Peyer's patch (tissue), 4 donors: ENCODE measurements around the gene IFIT1B. TPM values are rescaled to one million over a fixed set of nuclear protein-coding genes. Genes with fewer than 3 reads are reported as not detected.

Experiments
- DNase-seq, 3 donors: peaks; one replicate each; pipeline ENCODE4 v3.0.0-alpha.2; 2017 to 2019
- H3K27ac ChIP-seq, 4 donors: fragments of 200-600 bp; sonication (generic); one replicate each; pipeline ENCODE4 v1.5.1; 2016 to 2019
- H3K27me3 ChIP-seq, 2 donors: fragments of 200-600 bp; sonication (generic); one replicate each; pipeline ENCODE4 v1.5.1; 2019
- H3K36me3 ChIP-seq, 3 donors: fragments of 200-600 bp; sonication (generic); one replicate each; pipeline ENCODE4 v1.5.1; 2016 to 2019
- H3K4me1 ChIP-seq, 4 donors: fragments of 200-600 bp; sonication (generic); one replicate each; pipeline ENCODE4 v1.5.1; 2016 to 2019
- H3K4me3 ChIP-seq, 4 donors: fragments of 200-600 bp; sonication (generic); 1 replicate in 3 of 4; 2 replicates in 1 of 4; pipeline ENCODE4 v1.5.1; 2016 to 2019; ENCODE audit warnings: mild to moderate bottlenecking in 1 of 4
- H3K9me3 ChIP-seq, 4 donors: fragments of 200-600 bp; sonication (generic); one replicate each; pipeline ENCODE4 v1.5.1; 2016 to 2019; ENCODE audit warnings: mild to moderate bottlenecking in 1 of 4
- POLR2A ChIP-seq, 2 donors: fragments of 450-650 bp; IDR thresholded peaks; one replicate each; pipeline ENCODE4 v1.5.1; 2017; ENCODE audit warnings: antibody characterized with exemption in 2 of 2, mild to moderate bottlenecking in 2 of 2, moderate library complexity in 2 of 2
- total RNA-seq, 4 donors: library from RNA; depleted of rRNA; stranded (reverse); fragments of >200 nt; gene quantifications; one replicate each; pipeline ENCODE4 v1.1.0, GENCODE V29; 2016
- TF ChIP-seq, protein P1 (sequence below), 6 experiments: fragments of 450-650 bp in 4 of 6; fragments of 200-600 bp in 2 of 6; sonication (generic) in 1 of 6; IDR thresholded peaks; one replicate each; pipeline ENCODE4 v1.5.1; 2017 to 2019; ENCODE audit warnings: antibody characterized with exemption in 6 of 6, mild to moderate bottlenecking in 3 of 6, moderate library complexity in 1 of 6

Gene IFIT1B
- total RNA-seq, 4 donors from 2014 or later, result not detected

DNA sequence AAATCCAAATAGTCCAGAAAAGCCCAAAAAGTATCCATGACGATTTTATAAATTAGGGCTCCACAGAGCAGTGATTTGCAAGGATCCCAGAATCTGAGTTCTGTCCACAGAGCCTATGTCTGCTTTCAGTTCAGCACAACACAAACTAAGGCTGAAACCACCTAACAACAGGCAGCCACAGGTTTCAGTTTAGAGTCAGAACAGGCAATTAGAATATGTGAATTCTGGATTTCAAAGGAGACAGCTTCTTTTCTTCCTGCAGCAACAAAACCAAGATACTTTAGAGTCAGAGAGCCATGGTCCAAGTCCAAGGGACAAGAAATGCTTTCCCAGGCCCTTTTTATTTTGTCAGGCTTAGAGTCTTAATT, 26.5 kb upstream of the IFIT1B start:
- no peak for TF ChIP-seq POLR2A (IDR thresholded peaks at IDR 0.05)
- TF ChIP-seq, protein P1, sequence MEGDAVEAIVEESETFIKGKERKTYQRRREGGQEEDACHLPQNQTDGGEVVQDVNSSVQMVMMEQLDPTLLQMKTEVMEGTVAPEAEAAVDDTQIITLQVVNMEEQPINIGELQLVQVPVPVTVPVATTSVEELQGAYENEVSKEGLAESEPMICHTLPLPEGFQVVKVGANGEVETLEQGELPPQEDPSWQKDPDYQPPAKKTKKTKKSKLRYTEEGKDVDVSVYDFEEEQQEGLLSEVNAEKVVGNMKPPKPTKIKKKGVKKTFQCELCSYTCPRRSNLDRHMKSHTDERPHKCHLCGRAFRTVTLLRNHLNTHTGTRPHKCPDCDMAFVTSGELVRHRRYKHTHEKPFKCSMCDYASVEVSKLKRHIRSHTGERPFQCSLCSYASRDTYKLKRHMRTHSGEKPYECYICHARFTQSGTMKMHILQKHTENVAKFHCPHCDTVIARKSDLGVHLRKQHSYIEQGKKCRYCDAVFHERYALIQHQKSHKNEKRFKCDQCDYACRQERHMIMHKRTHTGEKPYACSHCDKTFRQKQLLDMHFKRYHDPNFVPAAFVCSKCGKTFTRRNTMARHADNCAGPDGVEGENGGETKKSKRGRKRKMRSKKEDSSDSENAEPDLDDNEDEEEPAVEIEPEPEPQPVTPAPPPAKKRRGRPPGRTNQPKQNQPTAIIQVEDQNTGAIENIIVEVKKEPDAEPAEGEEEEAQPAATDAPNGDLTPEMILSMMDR (IDR thresholded peaks at IDR 0.05), result no peak
- Histone ChIP-seq H3K27ac (peak overlapping the region; percentile 1 to 83 (median 72)), H3K4me3 (no peak overlapping the region), H3K36me3 (no peaks in the 10 kb centered on the region), H3K9me3 (no peaks in the 10 kb centered on the region), H3K4me1 (peaks cover 0 to 20% (median 7%) of the 10 kb centered on the region in 4 donors), H3K27me3 (no peaks in the 10 kb centered on the region)
- DNase-seq, result no peak

GRCh38 chr10:89351780-89352597, 25.9 kb upstream of the IFIT1B start:
- peaks cover 0 to 14% (median 7%) of the 10 kb centered on the region in 4 donors for H3K4me1 ChIP-seq
- peak overlapping the region; percentile 1 to 83 (median 72) for H3K27ac ChIP-seq
- H3K9me3 ChIP-seq, result no peaks in the 10 kb centered on the region
- TF ChIP-seq, protein P1 (IDR thresholded peaks at IDR 0.05), result no peak
- TF ChIP-seq POLR2A (IDR thresholded peaks at IDR 0.05), result no peak
- no peaks in the 10 kb centered on the region for H3K36me3 ChIP-seq
- H3K4me3 ChIP-seq, result no peak overlapping the region
- H3K27me3 ChIP-seq, result no peaks in the 10 kb centered on the region
- DNase-seq, result peak in 1 of 3 donors; percentile 58

DNA sequence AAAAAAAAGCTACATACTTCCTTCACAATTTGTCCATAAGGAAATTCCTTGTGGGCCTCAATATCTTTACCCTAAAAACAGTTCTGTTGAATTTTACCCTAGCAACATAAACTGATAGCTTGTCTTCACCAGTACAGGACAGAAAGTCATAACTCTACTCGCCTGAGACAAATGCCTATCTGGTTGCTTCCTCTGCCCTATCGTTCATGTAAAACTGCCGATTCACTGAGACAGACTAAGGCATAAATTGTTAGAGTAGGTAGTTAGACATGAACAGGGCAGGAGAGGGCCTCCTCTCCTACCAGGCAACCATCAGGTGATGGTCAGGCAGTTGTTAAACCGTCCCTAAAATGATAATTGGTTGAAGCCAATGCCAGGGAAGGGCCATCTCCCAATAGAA, 25.1 kb upstream of the IFIT1B start:
- no peak for DNase-seq
- no peak for TF ChIP-seq POLR2A (IDR thresholded peaks at IDR 0.05)
- TF ChIP-seq, protein P1 (IDR thresholded peaks at IDR 0.05), result no peak
- H3K9me3 ChIP-seq, result no peaks in the 10 kb centered on the region
- no peak overlapping the region for H3K4me3 ChIP-seq
- no peak overlapping the region for H3K27ac ChIP-seq
- peaks cover 0 to 14% (median 7%) of the 10 kb centered on the region in 4 donors for H3K4me1 ChIP-seq
- H3K36me3 ChIP-seq, result no peaks in the 10 kb centered on the region
- H3K27me3 ChIP-seq, result no peaks in the 10 kb centered on the region

DNA sequence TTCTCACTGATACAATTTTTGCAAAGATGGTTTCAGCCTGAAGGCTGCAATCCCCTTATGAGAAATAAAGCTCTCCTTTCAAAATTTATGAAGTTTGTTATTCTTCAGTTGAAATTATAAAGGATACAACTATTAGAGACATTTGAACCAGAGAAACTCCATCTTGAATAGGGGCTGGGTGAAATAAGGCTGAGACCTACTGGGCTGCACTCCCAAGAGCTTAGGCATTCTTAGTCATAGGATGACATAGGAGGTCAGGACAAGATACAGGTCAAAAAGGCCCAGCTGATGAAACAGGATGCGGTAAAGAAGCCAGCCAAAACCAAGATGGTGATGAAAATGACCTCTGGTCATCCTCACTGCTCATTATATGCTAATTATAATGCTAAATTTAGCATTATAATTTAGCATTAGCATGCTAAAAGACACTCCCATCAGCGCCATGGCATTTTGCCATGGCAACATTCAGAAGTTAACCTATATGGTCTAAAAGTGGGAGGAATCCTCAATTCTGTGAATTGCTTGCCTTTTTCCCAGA, 22.4 kb upstream of the IFIT1B start:
- TF ChIP-seq POLR2A (IDR thresholded peaks at IDR 0.05), result no peak
- TF ChIP-seq, protein P1 (IDR thresholded peaks at IDR 0.05), result no peak
- no peak for DNase-seq

DNA sequence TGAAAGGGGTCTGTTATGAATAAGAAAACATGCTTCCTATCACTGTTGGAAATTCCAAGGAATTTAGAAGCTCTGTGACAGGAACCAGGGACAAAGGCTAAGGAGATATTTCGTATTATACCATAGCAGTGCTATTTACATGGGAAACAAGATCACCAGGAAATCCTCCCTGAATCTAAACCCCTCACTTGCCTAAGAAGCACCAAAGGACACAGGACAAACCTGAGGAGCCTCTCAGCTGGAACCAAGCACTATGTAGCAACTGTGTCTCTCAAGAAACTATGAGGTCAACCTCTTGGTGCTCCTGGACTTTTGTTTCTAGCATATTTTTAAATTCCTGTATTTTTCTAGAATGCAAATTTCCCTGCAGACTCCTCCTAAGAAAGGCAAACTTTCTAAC, 20.8 kb upstream of the IFIT1B start:
- H3K36me3 ChIP-seq, result no peaks in the 10 kb centered on the region
- TF ChIP-seq, protein P1 (IDR thresholded peaks at IDR 0.05), result no peak
- TF ChIP-seq POLR2A (IDR thresholded peaks at IDR 0.05), result no peak
- H3K9me3 ChIP-seq, result no peaks in the 10 kb centered on the region
- H3K4me1 ChIP-seq, result no peaks in the 10 kb centered on the region
- H3K4me3 ChIP-seq, result no peak overlapping the region
- no peak overlapping the region for H3K27ac ChIP-seq
- DNase-seq, result no peak
- H3K27me3 ChIP-seq, result no peaks in the 10 kb centered on the region

More for the DNA sequence above, 22.4 kb upstream of the IFIT1B start:
- Histone ChIP-seq H3K4me3 (no peak overlapping the region), H3K36me3 (no peaks in the 10 kb centered on the region), H3K9me3 (no peaks in the 10 kb centered on the region), H3K27ac (no peak overlapping the region), H3K27me3 (no peaks in the 10 kb centered on the region), H3K4me1 (peaks cover 0 to 11% (median 7%) of the 10 kb centered on the region in 4 donors)
